Prostate gland (tissue), 2 donors: ENCODE measurements around the gene FKBP1B. TPM values are rescaled to one million over a fixed set of nuclear protein-coding genes. Genes with fewer than 3 reads are reported as not detected.
"Not testable (repeated sequence)": the region's sequence is repeated elsewhere in the genome, so short reads cannot be mapped to it uniquely, and the experiment has no call there.

Experiments used
- DNase-seq: peaks from one replicate; pipeline ENCODE4 v3.0.0-alpha.2; 2019; ENCODE audit warnings: low spot score
- H3K27ac ChIP-seq, 2 donors: fragments of 200-600 bp; sonication (generic); 2 replicates each; pipeline ENCODE4 v1.5.1; 2017 to 2019
- H3K27me3 ChIP-seq: fragments of 200-600 bp; sonication (generic); replicated peaks from 2 replicates; pipeline ENCODE4 v1.5.1; 2019; ENCODE audit not compliant: insufficient read depth
- H3K36me3 ChIP-seq, 2 donors: fragments of 200-600 bp; sonication (generic); 1 replicate in 1 of 2; 2 replicates in 1 of 2; pipeline versions ENCODE4 v1.5.1 to v1.8.1; 2017 to 2019
- H3K4me1 ChIP-seq: fragments of 200-600 bp; sonication (generic); replicated peaks from 2 replicates; pipeline ENCODE4 v1.5.1; 2019
- H3K4me3 ChIP-seq, 2 donors: fragments of 200-600 bp; sonication (generic); 2 replicates each; pipeline ENCODE4 v1.5.1; 2017 to 2019
- H3K9me3 ChIP-seq: fragments of 200-600 bp; sonication (generic); 2 replicates; pipeline ENCODE4 v1.5.1; 2017
- CTCF ChIP-seq, 4 experiments: fragments of 200-600 bp in 2 of 4; fragments of 450-650 bp in 2 of 4; sonication (generic) in 2 of 4; IDR thresholded peaks; 1 replicate in 3 of 4; 2 replicates in 1 of 4; pipeline ENCODE4 v1.5.1; 2016 to 2019; ENCODE audit warnings: antibody characterized with exemption in 4 of 4, mild to moderate bottlenecking in 2 of 4, moderate library complexity in 2 of 4
- POLR2A ChIP-seq: fragments of 450-650 bp; IDR thresholded peaks from one replicate; pipeline ENCODE4 v1.6.1; 2016; ENCODE audit warnings: antibody characterized with exemption, mild to moderate bottlenecking
- POLR2AphosphoS5 ChIP-seq: sonication (generic); formaldehyde crosslinking; IDR thresholded peaks from one replicate; pipeline ENCODE4 v1.6.1; 2017; ENCODE audit warnings: antibody characterized with exemption
- WGBS: methylation state at CpG from one replicate; pipeline ENCODE4 v1.1.5; 2018; 5-methylcytosine and 5-hydroxymethylcytosine counted together
- intact Hi-C: fragments of 100-400 bp; cut with DNase I; formaldehyde crosslinking; loops from one replicate; pipeline ENCODE4 v1.14.2; 2022
- small RNA-seq, 2 donors: library from RNA; depleted of rRNA; stranded (forward); fragments of <200 nt; gene quantifications; one replicate each; pipeline ENCODE3, GENCODE V24; 2016
- total RNA-seq, 2 donors: library from RNA; depleted of rRNA; stranded (reverse); fragments of >200 nt; gene quantifications; one replicate each; pipeline ENCODE4 v1.1.0, GENCODE V29; 2016

Gene FKBP1B
- total RNA-seq, 2 donors from 2014 or later, result 8.5 to 8.6 TPM

GRCh38 chr2:24106786-24107185, 57.2 kb downstream of the FKBP1B start:
- Histone ChIP-seq H3K27me3 (no peaks in the 10 kb centered on the region), H3K4me1 (no peaks in the 10 kb centered on the region), H3K4me3 (no peak overlapping the region), H3K27ac (no peak overlapping the region), H3K36me3 (no peaks in the 10 kb centered on the region), H3K9me3 (no peaks in the 10 kb centered on the region)
- intact Hi-C loops, result no loop called here
- TF ChIP-seq POLR2AphosphoS5 (no peak), CTCF (IDR thresholded peaks at IDR 0.05) (no peak), POLR2A (no peak)
- no peak for DNase-seq

- Histone ChIP-seq H3K27ac (no peak overlapping the region), H3K9me3 (no peaks in the 10 kb centered on the region), H3K4me1 (no peaks in the 10 kb centered on the region), H3K27me3 (no peaks in the 10 kb centered on the region), H3K36me3 (no peaks in the 10 kb centered on the region), H3K4me3 (no peak overlapping the region)
- no peak for DNase-seq
- TF ChIP-seq POLR2A, result no peak
- no peak for TF ChIP-seq POLR2AphosphoS5
- no peak for TF ChIP-seq CTCF (IDR thresholded peaks at IDR 0.05)
- intact Hi-C loops, result no loop called here
- 97% methylated on average over 1 of the region's 1 CpG for WGBS
These were observed 57.8 kb downstream of the FKBP1B start for GRCh38 chr2:24107336-24107735.

- 97% methylated on average over 1 of the region's 1 CpG for WGBS
These were observed 59.9 kb downstream of the FKBP1B start for GRCh38 chr2:24109431-24109830.

GRCh38 chr2:24110660-24111303, 61.2 kb downstream of the FKBP1B start:
- Histone ChIP-seq H3K36me3 (no peaks in the 10 kb centered on the region), H3K9me3 (no peaks in the 10 kb centered on the region), H3K27ac (no peak overlapping the region), H3K27me3 (no peaks in the 10 kb centered on the region), H3K4me3 (no peak overlapping the region), H3K4me1 (no peaks in the 10 kb centered on the region)
- intact Hi-C loops, result no loop called here
- 87% methylated on average over 7 of the region's 7 CpGs for WGBS
- no peak for DNase-seq
- no peak for TF ChIP-seq CTCF (IDR thresholded peaks at IDR 0.05)
- TF ChIP-seq POLR2AphosphoS5, result no peak
- TF ChIP-seq POLR2A, result no peak

More at GRCh38 chr2:24109431-24109830, 59.9 kb downstream of the FKBP1B start:
- H3K27me3 ChIP-seq, DNase-seq, intact Hi-C loops, H3K27ac ChIP-seq, H3K9me3 ChIP-seq, H3K4me3 ChIP-seq, H3K4me1 ChIP-seq, H3K36me3 ChIP-seq: not testable (repeated sequence)

- intact Hi-C loops, result no loop called here
- no peak for DNase-seq
These were observed 61.9 kb downstream of the FKBP1B start for GRCh38 chr2:24111407-24111901.

More at GRCh38 chr2:24111407-24111901, 61.9 kb downstream of the FKBP1B start:
- 57% methylated on average over 2 of the region's 2 CpGs for WGBS
- no peaks in the 10 kb centered on the region for H3K27me3 ChIP-seq
- no peak overlapping the region for H3K27ac ChIP-seq
- H3K4me3 ChIP-seq, result no peak overlapping the region
- TF ChIP-seq CTCF (IDR thresholded peaks at IDR 0.05), result no peak
- TF ChIP-seq POLR2A, result no peak
- no peak for TF ChIP-seq POLR2AphosphoS5
- H3K9me3 ChIP-seq, result no peaks in the 10 kb centered on the region
- no peaks in the 10 kb centered on the region for H3K4me1 ChIP-seq
- no peaks in the 10 kb centered on the region for H3K36me3 ChIP-seq

Small RNA genes within 50 kb of the gene (small RNA-seq; reads per million reads assigned to genes)
- 0 reads per million in 2 donors for gene RNU6-370P

Other genes starting within 250 kb of the FKBP1B start
- 10 to 100 TPM; 12.2 to 16.9 TPM for gene ATAD2B, start 122.6 kb upstream of the FKBP1B start, total RNA-seq
- gene UBXN2A, start 109.3 kb upstream of the FKBP1B start, total RNA-seq, result 10 to 100 TPM in 1 of 2 donors, 1 to 10 TPM in 1; 9.7 to 19.2 TPM
- gene MFSD2B, start 39.7 kb upstream of the FKBP1B start, total RNA-seq, result not detected
- gene WDCP, start 2.4 kb upstream of the FKBP1B start, total RNA-seq, result 1 to 10 TPM; 6.3 to 7.2 TPM
- 10 to 100 TPM; 78.9 to 79.3 TPM for gene SF3B6, start 26.6 kb downstream of the FKBP1B start, total RNA-seq
- 10 to 100 TPM; 16.2 to 26.2 TPM for gene TP53I3, start 35.1 kb downstream of the FKBP1B start, total RNA-seq
- gene PFN4, start 73.6 kb downstream of the FKBP1B start, total RNA-seq, result 10 to 100 TPM in 1 of 2 donors, not detected in 1; 16.9 TPM
- 10 to 100 TPM; 17.7 to 20.6 TPM for gene FAM228B, start 73.7 kb downstream of the FKBP1B start, total RNA-seq
- 1 to 10 TPM in 1 of 2 donors, under 1 TPM in 1; 0.55 to 4.8 TPM for gene FAM228A, start 125.3 kb downstream of the FKBP1B start, total RNA-seq